Measurements from ENCODE around the gene TMEM151A.

TMEM151A gene

DNA sequence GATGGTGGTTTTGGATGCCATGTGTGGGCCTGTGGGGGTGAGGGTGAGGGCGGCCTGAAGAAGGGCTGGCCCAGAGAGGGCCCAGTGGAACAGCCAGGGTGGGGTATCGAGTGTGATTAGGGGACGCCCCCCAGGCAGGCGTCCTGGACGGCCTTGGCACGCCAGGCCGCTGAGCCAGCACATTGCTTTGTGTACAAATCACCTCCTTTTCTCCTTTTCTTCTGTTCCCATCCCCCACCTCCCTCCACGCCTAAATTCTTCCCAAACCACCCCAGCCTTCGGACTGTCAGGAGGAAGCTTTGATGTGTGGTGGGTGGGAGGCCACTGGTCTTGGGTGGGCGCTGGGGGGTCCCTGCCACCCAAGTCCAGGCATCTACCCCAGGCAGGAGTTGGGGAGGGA, 33.0 kb downstream of the TMEM151A start:
- DNase-seq = no peak

DNA sequence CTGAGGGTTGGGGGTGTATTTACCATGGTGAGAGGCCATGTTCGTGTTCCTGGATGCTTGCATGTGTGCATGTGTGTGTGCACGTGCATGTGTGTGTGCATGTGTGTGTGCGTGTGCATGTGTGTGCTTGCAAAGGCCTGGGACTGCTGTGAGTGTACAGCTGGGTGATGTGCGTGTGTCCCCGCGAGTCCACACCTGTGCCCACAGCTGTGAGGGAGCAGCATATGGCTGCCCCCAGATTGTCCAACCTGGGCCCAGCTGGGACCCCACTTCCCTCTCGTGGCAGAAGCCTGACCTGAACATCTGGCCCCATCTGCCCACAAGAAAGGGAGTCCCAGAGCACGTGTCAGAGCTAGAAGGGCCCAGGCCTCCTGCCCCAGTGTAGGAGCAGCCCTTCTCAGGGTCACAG, 33.6 kb downstream of the TMEM151A start:
- DNase-seq = no peak

DNA sequence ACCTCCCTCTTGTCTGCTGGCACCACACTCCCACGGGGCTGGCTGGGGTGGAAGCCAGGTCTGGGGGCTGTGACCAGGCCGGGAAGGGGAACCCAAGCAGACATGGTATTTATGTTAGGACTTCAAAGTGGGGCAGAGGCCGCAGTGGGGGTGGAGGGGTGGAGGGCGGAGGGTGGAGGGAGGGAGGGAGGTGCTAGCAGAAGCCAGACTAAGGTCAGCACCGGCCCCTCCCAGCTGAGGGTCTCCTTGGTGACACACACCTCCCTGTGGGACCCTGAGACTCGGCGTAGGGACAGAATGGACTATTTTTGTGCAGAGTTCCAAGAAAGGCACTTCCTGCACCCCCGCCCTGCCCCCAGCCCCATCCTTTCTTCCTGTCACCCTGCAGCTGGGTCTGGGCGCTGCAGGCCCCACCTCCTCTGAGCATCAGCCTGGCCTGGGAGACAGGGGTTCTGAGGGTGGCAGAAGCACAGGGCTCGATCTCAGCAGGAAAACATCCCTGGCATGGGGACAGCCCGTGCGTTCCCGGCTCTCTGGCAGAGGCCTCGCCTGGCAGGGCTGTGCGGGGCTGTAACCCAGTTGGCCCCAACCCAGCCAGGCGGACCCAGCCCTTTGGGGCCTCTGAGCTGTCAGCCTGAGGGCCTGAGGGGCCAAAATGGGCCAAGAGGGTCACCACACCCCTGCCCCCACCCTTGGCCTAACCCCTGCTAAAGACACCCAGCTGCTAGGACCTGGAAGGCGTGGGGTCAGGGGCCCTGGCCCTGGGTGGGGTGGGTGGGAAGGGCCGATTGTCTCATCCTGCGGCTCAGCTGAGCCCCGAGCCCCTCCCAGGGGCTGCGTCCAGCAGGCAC, 34.8 kb downstream of the TMEM151A start:
- DNase-seq = no peak

DNA sequence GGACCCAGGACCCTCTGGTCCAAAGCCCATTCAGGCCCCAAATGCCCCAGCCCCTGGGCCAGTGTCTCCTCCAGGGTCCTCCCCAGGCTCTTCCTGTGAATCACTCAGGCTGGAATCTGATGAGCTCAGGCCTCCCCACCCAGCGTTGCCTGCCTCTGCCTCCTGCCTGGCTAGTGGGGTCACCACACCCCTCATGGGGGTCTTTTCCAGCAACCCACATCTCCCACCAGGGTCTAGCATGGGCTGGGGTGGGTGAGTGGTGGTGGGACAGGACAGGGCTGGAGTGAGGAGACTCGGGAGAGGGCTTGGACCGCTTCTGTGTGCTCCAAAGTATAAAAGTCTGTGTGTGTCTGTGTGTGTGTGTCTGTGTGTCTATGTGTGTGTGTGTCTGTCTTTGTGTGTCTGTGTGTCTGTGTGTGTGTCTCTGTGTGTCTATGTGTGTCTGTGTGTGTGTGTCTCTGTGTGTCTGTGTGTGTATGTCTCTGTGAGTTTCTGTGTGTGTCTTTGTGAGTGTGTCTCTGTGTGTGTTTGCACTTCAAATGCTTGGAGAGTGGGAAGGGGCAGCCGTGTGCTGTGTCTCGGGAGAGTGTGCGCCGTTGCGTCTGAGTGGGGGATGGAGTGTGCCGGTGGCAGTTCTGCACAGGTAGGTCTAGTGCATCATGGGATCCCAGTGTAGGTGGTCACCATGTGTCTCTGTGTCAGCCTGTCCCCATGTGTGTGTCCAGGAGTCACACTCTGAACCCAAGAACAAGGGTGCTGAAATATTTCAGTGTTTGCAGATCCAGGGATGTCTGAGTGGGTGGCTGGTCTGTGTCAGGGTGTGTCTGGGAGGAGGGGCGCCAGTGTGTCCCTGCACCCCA, 35.7 kb downstream of the TMEM151A start:
- DNase-seq = no peak

DNA sequence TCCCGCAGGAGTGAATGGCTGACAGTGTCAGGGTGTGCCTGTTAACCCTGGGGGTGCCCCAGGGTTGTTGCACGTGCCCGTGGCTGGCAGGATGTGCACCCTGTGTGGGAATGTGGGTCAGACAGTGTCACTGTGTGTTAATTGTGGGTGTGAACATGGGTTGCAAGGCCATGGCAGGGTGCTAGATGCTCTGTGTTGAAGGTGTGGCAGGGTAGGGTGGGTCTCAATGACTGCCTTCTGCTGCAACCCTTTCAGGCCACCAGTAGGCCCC, 36.3 kb downstream of the TMEM151A start:
- DNase-seq = no peak

DNA sequence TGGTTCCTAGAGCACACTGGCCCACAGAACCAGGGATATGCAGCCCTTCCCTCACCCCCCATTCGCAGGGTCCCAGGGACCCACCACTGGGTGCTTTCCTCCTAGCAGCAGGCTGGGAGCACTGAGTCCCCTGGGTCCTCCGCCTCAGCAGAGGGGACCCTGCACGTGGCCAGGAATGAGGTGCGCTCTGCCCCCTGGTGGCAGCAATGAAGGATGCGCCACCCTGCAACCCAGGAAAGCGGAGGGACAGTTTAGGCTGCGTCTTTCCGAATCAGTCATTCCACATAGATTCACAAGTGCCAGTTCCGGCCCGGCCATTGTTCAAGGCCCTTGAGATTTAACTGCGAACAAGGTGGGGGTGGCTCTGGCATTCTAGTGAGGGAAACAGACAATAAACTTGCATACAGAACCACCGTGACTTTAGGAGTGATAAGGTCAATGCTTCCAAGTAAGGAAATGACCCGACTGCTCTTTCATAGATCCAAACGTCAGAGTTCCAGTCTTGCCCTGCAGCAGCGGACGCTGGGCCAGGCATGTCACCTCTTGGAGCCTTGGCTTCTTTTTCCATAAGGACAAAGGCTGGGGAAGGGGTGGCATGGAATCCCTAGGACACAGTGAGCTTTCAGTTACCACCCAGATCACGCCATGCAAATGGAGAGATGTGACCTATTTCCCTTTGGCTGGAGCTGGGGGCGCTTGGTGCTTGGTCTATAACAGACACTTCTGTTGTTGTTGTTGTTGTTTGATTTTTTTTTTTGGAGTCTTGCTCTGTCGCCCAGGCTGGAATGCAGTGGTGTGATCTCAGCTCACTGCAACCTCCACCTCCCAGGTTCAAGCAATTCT, 36.8 kb downstream of the TMEM151A start:
- DNase-seq = peak; percentile 31

DNA sequence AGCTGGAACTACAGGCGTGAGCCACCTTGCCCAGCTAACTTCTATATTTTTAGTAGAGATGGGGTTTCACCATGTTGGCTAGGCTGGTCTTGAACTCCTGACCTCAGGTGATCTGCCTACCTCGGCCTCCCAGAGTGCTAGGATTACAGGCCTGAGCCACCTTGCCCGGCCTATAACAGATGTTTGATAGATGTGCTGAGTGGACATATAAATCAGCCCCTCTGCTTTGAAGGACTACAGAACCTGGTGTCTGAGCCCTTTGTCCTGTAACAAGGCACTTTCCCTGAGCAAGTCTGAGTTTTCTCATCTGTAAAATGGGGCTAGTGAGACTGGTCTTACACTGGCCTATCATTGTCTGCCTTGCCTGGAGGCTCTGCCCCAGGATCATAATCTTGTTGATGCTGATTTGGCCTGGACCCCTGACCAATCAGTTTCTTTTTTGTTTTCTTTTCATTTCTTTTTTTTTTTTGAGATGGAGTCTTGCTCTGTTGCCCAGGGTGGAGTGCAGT, 37.5 kb downstream of the TMEM151A start:
- DNase-seq = no peak

DNA sequence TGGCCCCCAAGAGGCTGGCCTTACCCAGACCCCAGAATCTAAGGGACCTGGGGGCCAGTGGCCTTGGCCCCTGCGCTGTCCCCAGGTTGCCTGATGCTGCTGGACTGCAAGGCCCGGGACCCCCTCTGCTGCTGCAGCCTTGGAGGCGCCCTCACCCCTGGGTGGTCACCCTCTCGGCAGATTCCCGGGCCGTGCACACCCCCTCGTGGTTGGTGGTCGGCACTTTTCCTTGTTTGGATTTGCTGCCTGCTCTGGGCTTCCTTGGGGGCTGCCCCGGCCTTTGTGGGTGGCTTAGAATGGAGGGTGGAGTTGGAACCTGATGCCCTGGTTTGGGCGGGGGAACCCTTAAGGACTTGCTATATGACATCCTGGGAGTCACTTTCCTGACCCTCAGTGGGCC, 39.2 kb downstream of the TMEM151A start:
- no peak for DNase-seq

DNA sequence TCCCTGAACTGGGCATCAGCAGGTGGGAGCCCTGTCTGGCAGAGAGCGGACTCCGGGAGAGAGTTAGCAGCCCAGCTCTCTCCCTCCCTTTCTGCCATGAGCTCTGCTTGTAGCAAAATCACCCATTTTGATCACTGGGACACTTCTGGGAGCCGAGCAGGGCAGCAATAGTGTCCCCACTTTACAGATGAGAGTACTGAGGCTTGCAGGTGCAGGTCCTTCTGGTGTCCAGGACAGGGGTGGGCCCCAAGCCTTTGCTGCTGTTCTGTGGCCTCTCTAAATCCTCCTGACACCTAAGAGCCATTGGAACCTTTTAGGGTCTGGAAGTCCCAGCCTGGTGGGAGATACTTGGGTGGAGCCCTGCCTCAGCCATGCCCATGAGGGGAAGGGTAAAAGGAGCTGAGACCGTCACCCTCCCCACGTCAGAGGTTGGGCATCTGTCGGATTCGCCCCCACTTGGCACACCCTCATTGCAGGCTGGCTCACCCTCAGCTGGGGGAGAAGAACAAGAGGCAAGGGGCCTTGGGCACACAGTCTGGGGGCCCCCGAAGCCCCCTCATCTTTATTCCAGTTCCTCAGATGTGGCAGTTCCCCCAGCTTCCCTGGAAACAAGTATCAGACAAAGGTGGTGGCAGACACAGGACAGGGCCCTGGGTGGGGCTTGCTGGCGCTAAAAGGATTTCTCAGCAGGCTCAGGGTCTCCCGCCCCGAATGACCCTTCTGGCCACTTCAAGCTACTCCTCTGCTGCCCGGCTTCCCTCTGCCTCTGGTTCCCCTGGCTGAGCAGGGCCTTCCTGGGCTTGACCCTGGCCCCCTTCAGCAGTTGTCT, 40.1 kb downstream of the TMEM151A start:
- DNase-seq = no peak

DNA sequence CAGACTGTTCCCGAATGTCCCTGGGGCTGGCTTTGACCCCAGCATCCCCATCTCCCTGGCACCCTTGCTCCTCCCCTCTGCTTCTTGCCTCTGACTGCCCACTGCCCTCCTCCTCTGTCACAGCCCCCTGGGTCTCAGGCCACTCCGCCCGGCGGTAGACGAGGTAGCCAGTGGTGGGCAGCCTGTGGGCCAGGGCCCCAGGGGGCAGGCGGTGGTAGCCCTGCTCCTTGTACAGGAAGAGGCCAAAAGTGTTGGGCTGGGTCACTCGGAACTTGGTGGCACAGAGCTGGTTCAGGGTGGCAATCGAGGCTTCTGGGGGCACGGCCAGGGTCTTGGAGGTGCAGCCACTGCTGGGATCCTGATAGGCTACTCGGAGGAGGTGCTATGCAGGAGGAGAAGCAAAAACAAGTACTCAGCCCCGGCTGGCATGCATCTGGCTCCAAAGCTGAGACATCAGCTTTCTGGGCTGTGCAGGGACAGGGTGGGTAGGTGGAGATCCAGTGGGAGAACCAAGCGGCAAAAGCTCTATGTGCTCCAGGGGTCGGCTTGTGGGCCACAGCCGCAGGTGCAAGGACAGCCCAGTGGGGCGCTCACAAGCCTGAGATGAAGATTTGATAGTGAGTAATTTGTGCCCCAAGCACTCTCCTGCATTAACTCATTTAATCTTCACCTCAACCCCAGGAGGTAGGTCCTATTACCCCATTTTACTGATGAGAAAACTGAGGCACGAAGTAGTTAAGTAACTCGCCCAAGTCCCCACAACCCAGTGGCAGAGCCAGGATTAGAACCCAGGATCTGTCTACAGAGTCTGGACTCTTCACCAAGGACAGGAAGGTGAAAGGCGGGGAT, 40.9 kb downstream of the TMEM151A start:
- no peak for DNase-seq

DNA sequence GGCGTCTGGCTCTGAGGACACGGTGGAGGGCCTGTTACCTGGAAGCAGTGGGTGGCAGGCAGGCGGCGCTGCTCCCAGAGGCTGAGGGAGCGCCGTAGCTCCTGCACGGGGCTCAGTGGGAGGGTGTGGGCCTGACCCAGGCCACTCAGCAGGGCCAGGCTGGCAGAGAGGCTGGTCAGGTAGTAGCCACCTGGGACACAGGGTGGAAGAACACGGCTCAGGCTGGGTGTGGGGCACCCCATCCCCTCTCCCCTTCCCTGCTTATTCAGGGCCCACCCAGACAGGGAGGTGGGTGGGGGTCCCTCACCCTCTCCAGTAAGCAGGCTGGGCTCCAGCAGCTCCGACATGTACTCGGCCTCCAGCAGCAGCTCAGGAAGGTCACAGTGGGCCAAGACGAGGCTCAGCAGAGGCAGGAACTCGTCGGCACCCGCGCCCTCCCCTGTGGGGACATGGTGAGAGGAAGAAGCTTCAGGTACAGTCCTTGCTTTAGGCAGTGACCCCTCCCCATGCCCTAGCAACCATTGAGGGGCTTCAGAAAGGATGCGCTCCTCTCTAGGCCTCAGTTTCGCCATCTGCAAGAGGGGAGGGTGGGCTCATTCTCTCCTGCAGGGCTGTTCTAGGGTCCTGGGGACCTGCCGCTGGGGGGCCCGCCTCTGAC, 41.7 kb downstream of the TMEM151A start:
- no peak for DNase-seq

DNA sequence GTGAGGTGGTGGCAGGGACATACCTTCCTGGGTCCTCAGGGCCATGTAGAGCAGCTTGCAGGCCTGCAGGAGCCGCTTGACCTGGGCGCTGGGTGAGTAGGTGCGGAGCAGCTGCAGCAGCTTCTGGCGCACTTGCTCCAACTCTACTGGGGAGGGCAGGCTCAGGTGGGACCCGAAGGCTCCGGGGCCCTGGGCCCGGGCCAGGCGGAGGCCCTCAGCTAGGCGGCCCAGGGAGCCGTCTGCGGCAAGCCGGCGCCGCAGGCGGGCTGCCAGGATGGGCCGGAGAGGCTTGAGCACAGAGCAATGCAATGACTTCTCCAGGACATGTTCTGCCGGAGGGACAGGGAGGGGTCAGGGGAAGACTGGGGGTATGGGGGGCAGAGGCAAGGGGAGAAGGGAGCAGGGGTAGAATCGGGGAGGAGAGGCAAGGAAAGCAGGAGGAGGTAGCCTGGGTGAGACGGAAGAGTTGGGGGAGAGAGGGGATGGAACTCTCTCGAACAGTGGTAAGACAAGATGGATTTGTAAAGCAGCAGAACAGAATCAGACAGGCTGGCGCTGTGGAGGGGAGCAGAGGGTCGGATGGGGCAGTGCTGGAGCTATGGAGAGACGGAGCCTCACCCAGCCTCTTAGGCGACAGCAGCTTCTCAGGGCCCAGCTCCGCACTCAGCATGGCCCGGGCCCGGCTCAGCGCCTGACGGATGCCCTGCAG, 42.4 kb downstream of the TMEM151A start:
- no peak for DNase-seq

DNA sequence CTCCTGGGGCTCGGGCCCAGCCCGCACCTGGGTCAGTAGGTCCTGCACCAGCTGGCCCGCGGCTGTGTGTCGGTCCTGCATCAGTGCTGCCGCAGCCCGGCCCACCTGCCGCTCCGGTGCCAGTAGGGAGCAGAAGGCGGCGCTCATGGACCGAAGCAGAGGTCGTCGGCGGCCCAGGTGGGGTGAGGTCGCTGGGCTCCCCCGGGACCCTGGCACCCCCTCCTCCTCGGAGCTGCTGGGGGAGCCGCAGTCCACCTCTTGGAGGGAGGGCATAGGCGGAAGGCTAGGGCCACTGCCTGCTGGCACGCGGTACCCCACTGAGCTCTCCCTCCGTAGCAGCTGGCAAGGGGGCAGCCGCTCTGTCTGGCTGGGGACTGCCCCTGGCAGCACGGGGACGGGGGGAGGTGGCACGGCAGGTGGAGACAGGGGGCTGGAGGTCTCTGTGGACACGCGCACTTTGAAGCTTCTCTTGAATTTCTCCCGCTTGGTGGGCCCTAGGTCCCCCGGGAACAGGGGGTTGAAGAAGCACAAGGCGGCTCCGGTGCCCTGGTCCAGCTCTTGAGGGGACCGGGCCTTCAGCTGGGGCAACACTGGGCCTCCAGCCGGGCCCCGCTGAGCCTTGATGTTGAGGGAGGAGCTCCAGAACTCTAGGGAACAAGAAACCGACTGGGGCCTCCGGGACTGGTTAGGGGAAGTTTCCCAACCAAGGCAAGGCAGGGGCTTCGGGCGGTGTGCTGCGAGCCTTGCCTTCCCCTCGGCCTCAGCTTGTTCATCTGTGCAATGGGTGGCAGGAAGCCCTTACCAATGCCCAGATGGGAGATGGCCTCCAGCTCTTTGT, 43.1 kb downstream of the TMEM151A start:
- DNase-seq = no peak

DNA sequence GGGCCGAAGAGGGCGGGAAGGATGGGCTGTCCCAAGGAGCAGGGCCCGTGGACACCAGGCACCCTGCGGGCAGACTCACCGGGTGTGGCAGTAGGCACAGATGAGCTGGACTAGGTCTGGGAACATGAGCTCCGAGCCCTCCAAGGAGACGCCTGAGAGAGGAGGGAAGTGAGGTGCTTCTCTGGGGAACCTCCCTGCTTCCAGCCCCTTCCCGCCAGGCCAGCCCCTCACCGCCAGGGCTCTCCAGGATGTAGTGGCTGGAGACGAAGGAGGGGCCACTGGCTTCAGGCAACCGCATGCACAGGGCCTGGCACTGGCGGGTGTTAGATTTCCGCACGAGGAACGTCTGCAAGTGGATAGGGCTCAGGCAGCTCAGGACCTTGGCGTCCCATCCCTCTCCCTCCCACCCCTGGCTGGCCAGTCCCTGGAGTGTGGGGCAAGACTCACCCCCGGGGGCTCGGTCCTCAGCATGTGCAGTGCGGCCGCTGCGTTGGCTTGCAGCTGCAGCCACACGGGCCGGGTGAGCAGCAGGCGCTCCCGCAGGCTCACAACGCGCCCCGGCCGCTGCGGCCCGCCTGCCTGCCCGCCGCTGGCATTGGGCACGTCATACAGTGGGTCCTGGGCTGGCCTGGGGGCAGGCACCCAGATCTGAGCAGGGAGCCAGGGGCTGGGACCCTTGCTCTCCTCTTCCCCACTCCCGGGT, 44.0 kb downstream of the TMEM151A start:
- no peak for DNase-seq

DNA sequence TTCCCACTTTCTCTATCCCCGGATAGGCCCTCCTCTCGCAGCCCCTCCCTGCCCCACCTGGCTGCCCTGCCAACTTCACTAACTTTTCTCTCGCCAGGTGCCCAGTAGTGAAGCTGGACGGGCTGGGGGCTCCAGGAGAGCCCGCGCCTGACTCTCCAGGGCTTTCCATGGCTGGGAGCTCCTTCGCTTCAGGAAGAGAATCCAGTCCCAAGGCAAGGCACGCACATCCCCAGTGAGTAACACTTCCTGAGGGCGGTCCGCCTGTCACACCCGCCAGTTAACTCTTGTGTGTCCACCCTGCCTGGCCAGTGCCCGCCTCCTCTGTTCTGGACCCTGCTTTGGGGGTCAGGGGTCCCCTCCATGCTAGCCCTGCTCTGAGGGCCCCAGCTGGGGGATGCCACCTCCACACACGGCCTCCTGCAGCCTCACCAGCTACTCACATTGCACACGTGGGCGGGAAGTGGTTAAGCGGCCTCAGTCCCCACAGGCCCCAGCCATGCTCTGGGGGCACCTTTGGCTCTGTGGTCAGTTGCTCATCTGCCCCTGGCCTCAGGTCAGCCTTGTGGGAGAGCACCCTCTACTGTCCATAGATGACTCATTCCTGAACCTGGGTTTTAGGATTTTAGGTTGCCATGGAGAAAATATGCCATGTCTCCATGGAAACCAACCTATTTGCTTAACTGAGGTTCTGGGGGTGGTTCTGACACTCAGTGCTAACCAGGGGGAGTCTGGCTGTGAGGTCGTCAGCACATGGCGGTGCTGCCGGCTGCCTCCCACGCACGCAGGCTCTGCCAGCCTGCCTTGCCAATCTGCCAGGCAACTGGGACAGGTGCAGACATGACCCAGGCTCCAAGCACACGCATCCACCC, 44.8 kb downstream of the TMEM151A start, which contains the start of gene RIN1:
Gene RIN1 (minus strand): TSS at position 201 of the 869 bp plus-strand sequence. CDS start 32 bp downstream, at position 169.
- peak; percentile 81 for DNase-seq

DNA sequence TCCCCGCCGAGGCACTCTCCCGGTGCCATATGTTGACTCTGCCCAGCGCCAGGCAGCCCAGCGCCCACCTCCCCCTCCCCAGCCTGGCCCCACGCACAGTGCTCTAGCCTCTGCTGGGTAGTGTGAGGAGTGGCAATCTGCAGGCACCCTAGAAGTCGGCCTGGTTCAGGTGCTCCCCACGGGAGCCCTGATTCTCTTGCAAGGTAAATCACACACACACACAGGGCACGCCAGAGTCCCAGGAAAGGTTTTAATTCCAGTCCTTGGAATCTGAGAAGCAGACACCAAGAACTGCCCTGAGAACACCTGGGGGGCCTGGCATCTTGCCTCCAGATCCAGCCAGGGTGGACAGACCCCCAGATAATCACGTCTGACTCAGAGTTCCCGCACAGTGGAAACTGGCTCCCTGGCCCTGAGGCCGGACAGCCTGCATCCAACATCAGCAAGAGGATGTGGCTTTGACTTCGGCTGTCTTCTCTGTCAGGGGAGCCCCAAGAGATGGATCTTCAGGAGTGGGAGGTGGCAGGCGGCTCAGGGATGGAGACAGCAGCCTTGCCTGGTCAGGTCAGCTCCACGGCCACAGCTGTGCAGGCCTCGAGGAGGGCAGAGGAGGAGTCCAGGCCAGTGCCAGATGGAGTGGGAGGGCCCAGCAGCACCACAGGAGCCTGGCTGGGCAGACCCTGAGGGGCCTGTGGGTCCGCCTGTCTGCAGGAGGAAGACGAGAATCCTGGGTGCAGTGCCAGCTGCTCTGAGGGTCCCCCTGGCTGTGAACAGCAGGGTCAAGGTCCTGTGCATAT, 45.6 kb downstream of the TMEM151A start:
- DNase-seq = no peak

Data from NCI-H446 treated with DMSO at 0.1 percent for 48 hours (cell line).